MG63 (cell line): Measurements from ENCODE around the gene NAA30. TPM values are rescaled to one million over a fixed set of nuclear protein-coding genes. Genes with fewer than 3 reads are reported as not detected.

ENCODE experiments used
- DNase-seq: peaks from one replicate; pipeline ENCODE4 v3.0.0-alpha.2; 2020
- H3K27me3 ChIP-seq: fragments of 250-450 bp; sonication (Bioruptor Pico); 2 replicates; pipeline ENCODE4 v1.5.1; 2020; ENCODE audit warnings: mild to moderate bottlenecking, moderate library complexity
- H3K36me3 ChIP-seq: fragments of 250-450 bp; sonication (Bioruptor Pico); 2 replicates; pipeline ENCODE4 v1.5.1; 2020; ENCODE audit warnings: mild to moderate bottlenecking, moderate library complexity
- H3K4me3 ChIP-seq: fragments of 250-450 bp; sonication (Bioruptor Pico); 2 replicates; pipeline ENCODE4 v1.5.1; 2020; ENCODE audit warnings: mild to moderate bottlenecking, moderate library complexity
- H3K9me3 ChIP-seq: fragments of 250-450 bp; sonication (Bioruptor Pico); 2 replicates; pipeline ENCODE4 v1.5.1; 2020; ENCODE audit warnings: mild to moderate bottlenecking, moderate library complexity
- total RNA-seq: library from RNA; depleted of rRNA; stranded (reverse); fragments of >200 nt; shearing (Covaris generic); gene quantifications from 2 replicates; pipeline ENCODE4 v1.2.3, GENCODE V29; 2014; ENCODE audit warnings: low replicate concordance

Gene NAA30
- total RNA-seq, 1 experiment from 2014 or later: 6.4 TPM

DNA sequence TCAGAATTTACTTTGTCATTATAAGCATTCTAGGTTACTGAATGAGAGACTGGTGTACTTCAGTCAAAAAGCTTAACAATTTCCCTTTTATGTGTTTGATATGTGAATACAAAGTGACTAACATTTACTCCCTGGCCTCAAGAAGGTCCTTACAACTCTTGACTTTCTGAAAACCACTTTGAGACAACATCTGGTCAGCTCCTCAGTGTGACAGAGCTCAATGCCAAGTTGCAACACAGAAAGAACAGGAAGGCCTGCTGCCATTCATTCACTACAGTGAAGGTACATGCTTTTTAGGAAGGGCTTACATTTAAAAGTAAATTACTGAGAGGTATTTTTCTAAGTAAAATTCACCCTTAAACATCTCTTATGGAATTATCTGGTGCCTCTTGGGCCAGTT lies 2.3 kb upstream of the NAA30 start:
- Histone ChIP-seq H3K9me3 (no peaks in the 10 kb centered on the region), H3K27me3 (no peaks in the 10 kb centered on the region), H3K4me3 (no peak overlapping the region), H3K36me3 (0 out of 2 replicates have a peak, but pooled peaks cover 2% of the 10 kb centered on the region)
- DNase-seq: no peak

GRCh38 chr14:57389646-57390036 lies 745 bp upstream of the NAA30 start:
- DNase-seq: no peak
- Histone ChIP-seq H3K36me3 (peaks cover 6% of the 10 kb centered on the region; the same call in 1 of the 2 replicates), H3K9me3 (no peaks in the 10 kb centered on the region), H3K27me3 (no peaks in the 10 kb centered on the region), H3K4me3 (peak overlapping the region; percentile 67)

DNA sequence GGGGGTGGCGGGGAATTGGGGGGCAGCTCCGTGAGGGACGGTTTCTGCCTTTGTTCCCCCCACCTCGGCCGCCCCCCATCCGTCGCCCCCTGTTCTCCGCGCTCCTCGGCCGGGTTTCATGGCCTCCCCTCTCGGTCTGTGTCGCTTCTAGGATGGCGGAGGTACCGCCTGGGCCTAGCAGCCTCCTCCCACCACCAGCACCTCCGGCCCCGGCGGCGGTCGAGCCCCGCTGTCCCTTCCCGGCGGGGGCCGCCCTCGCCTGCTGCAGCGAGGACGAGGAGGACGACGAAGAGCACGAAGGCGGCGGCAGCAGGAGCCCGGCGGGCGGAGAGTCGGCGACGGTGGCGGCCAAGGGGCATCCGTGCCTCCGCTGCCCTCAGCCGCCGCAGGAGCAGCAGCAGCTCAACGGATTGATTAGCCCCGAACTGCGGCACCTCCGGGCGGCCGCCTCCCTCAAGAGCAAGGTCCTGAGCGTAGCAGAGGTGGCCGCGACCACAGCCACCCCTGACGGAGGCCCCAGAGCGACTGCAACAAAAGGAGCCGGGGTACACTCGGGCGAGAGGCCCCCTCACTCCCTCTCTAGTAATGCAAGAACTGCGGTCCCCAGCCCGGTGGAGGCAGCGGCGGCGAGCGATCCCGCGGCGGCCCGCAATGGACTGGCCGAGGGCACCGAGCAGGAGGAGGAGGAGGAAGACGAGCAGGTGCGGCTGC lies 575 bp downstream of the NAA30 start:
- Histone ChIP-seq H3K9me3 (no peaks in the 10 kb centered on the region), H3K36me3 (peaks cover 7% of the 10 kb centered on the region), H3K27me3 (no peaks in the 10 kb centered on the region), H3K4me3 (peak overlapping the region; percentile 67)
- peak; percentile 22 for DNase-seq

- H3K27me3 ChIP-seq: no peaks in the 10 kb centered on the region
- H3K9me3 ChIP-seq: no peaks in the 10 kb centered on the region
- H3K36me3 ChIP-seq: peaks cover 7% of the 10 kb centered on the region
- DNase-seq: no peak
- H3K4me3 ChIP-seq: peak overlapping the region; percentile 67
Measured at GRCh38 chr14:57391517-57392195, 1.3 kb downstream of the NAA30 start.

DNA sequence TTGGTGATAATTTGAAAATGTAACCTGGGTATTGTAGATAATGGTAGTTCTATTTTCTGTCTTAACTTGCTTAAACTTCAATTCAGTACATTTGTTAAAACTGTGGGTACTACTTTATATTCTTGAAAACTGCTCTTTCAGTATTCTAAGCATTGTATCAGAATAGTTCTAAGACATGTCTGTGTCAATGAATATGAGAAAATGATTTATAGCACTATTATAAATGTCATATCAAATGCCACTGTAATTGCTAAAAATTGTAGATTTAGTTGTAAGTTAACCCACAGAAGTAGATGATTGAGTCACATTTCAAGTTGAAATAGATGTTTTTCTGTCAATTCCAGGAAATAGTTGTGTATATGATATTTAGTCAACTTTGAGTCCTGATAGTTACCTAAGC lies 2.4 kb downstream of the NAA30 start:
- Histone ChIP-seq H3K36me3 (peaks cover 7% of the 10 kb centered on the region), H3K27me3 (no peaks in the 10 kb centered on the region), H3K9me3 (no peaks in the 10 kb centered on the region), H3K4me3 (0 out of 2 replicates have a peak overlapping the region, but pooled peaks have one; percentile 67)
- no peak for DNase-seq

- H3K4me3 ChIP-seq: no peak overlapping the region
- no peaks in the 10 kb centered on the region; the same call in 1 of the 2 replicates for H3K36me3 ChIP-seq
- no peaks in the 10 kb centered on the region for H3K9me3 ChIP-seq
- DNase-seq: no peak
- no peaks in the 10 kb centered on the region for H3K27me3 ChIP-seq
Measured at GRCh38 chr14:57400556-57401494, 10.4 kb downstream of the NAA30 start.

DNA sequence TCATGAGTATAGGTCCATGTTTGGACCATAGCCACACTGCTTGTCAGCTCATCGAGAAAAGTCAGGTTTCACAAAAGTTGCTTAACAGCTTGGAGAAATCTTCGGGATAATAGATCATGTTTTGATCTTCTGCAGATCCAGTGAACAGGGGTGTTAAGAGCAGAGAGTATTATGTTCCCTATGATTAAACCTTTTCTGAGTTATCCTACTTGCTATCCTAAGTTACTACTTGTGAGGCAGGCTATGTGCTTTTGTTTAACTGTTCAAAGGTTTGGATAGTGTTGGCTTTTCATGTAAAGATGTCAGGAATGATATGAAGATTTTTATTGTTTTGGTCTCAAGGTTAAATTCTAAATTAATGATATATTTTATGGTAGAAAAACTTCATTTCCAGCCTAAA lies 11.1 kb downstream of the NAA30 start:
- Histone ChIP-seq H3K36me3 (no peaks in the 10 kb centered on the region; the same call in 1 of the 2 replicates), H3K9me3 (no peaks in the 10 kb centered on the region), H3K4me3 (no peak overlapping the region), H3K27me3 (no peaks in the 10 kb centered on the region)
- DNase-seq: no peak

- Histone ChIP-seq H3K9me3 (no peaks in the 10 kb centered on the region), H3K36me3 (no peaks in the 10 kb centered on the region; the same call in 1 of the 2 replicates), H3K27me3 (no peaks in the 10 kb centered on the region), H3K4me3 (peak overlapping the region; percentile 35)
- DNase-seq: no peak
Measured at GRCh38 chr14:57402173-57402852, 11.9 kb downstream of the NAA30 start.

- H3K36me3 ChIP-seq: no peaks in the 10 kb centered on the region; the same call in 1 of the 2 replicates
- H3K4me3 ChIP-seq: no peak overlapping the region; the same call in 1 of the 2 replicates
- no peaks in the 10 kb centered on the region for H3K27me3 ChIP-seq
- DNase-seq: no peak
- H3K9me3 ChIP-seq: no peaks in the 10 kb centered on the region
Measured at GRCh38 chr14:57403521-57403864, 13.1 kb downstream of the NAA30 start.

- Histone ChIP-seq H3K27me3 (no peaks in the 10 kb centered on the region), H3K36me3 (no peaks in the 10 kb centered on the region; the same call in 1 of the 2 replicates), H3K4me3 (no peak overlapping the region), H3K9me3 (no peaks in the 10 kb centered on the region)
- DNase-seq: no peak
Measured at GRCh38 chr14:57405562-57405961, 15.2 kb downstream of the NAA30 start.

- Histone ChIP-seq H3K9me3 (no peaks in the 10 kb centered on the region), H3K36me3 (no peaks in the 10 kb centered on the region; the same call in 1 of the 2 replicates), H3K4me3 (no peak overlapping the region), H3K27me3 (no peaks in the 10 kb centered on the region)
- DNase-seq: no peak
Measured at GRCh38 chr14:57408037-57408436, 17.7 kb downstream of the NAA30 start.

GRCh38 chr14:57408634-57409033 lies 18.2 kb downstream of the NAA30 start:
- no peak for DNase-seq
- Histone ChIP-seq H3K9me3 (no peaks in the 10 kb centered on the region), H3K4me3 (no peak overlapping the region), H3K36me3 (no peaks in the 10 kb centered on the region; the same call in 1 of the 2 replicates), H3K27me3 (no peaks in the 10 kb centered on the region)

DNA sequence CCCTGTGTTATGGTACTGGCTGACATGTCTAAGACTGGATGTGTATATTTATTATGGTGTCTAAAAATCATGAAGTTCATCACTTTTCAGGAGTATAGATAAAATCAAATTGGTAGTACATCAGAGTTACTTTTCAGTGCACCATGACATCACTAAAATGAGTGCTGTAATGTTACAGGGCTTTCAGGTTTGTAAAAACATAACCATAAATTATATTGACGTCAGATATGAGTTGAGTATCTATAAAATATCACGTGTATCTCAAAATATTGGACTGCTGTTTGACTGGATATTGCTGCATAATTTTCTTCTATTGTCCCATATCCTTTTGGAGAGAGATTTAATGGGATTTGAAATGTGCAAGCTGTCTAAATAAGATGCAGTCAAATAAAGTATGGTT lies 22.0 kb downstream of the NAA30 start:
- H3K4me3 ChIP-seq: no peak overlapping the region
- DNase-seq: no peak
- no peaks in the 10 kb centered on the region for H3K36me3 ChIP-seq
- H3K9me3 ChIP-seq: no peaks in the 10 kb centered on the region
- no peaks in the 10 kb centered on the region for H3K27me3 ChIP-seq

- Histone ChIP-seq H3K4me3 (no peak overlapping the region), H3K36me3 (no peaks in the 10 kb centered on the region), H3K9me3 (no peaks in the 10 kb centered on the region), H3K27me3 (no peaks in the 10 kb centered on the region)
- DNase-seq: no peak
Measured at GRCh38 chr14:57413849-57414248, 23.5 kb downstream of the NAA30 start.

GRCh38 chr14:57417228-57417627 lies 26.8 kb downstream of the NAA30 start:
- no peaks in the 10 kb centered on the region for H3K27me3 ChIP-seq
- H3K9me3 ChIP-seq: no peaks in the 10 kb centered on the region
- H3K36me3 ChIP-seq: no peaks in the 10 kb centered on the region
- DNase-seq: no peak
- H3K4me3 ChIP-seq: no peak overlapping the region

DNA sequence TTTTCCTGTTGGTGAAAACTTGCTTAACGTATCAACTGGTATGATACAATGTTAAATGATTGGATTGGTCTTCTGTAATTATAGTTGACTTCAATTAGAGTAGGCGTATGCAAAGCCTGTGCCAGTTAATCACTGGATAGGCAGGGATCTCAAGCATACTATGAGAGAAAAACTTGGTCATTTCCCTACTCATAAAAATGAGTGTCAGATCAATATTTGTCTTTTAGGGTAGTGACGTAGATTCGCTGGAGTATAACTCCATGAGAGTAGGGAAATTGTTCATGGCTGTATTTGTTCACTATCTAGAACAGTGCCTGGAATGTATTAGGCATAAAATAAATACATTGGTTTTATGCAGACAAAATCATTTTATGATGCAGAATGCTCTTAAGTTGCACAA lies 28.6 kb downstream of the NAA30 start:
- DNase-seq: no peak
- no peaks in the 10 kb centered on the region for H3K9me3 ChIP-seq
- no peak overlapping the region for H3K4me3 ChIP-seq
- no peaks in the 10 kb centered on the region for H3K36me3 ChIP-seq
- no peaks in the 10 kb centered on the region for H3K27me3 ChIP-seq
